HG03521 (cell line): ENCODE data around the gene RNF167.

ENCODE experiments used
- ATAC-seq: cut with Tn5 transposase; IDR thresholded peaks from one replicate; pipeline ENCODE4 v1.9.1; 2021; ENCODE audit warnings: mild to moderate bottlenecking, moderate library complexity; ENCODE audit not compliant: unreplicated experiment

Gene RNF167

DNA sequence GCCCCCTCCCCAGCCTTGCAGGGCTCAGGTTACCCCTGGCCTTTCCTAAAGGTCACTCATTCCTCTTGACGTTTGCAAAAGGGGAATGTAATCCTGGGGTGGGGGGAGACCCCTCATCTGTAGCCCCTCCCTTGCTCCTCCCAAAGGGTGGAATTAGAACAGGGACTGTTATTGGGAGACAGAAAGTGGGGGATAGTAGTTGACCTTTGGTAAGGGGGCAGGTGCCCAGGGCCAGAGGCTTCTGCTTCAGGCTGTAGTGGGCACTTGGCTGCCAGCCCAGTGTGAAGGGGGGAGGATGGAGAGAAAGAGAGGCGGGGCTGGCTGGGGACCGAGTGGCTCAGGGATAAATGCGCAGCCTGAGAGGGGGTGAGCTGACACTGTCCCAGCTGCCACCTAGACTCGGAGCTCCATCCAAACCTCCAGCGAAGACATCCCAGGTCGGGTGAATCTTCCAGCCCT, 10.7 kb downstream of the RNF167 start, which contains the start of gene ENO3:
TSS of gene ENO3 (plus strand) at position 374 of the 459 bp plus-strand sequence. CDS start 711 bp downstream, outside the sequence.
- ATAC-seq, result no peak

DNA sequence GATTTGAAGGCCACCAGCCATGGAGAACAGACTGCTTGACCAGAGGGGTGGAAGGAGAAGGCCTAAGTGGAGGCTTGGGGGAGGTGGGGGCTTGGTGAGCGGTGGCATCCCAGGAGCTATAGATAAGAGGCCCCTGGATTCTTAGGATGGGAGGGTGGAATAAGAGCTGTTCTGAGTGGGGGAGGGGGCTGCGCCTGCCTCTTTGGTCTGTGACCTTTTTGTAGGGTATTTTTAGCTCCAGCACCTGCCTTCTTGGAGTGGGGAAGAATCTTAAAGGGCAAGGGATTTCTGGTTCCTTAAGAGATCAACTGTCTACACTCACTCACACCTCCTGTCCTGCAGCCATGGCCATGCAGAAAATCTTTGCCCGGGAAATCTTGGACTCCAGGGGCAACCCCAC, 11.4 kb downstream of the RNF167 start:
- ATAC-seq, result no peak

- no peak for ATAC-seq
Measured at GRCh38 chr17:4953451-4953961, 13.4 kb downstream of the RNF167 start.

GRCh38 chr17:4955091-4955490, 15.0 kb downstream of the RNF167 start:
- no peak for ATAC-seq

- no peak for ATAC-seq
Measured at GRCh38 chr17:4956493-4957061, 16.5 kb downstream of the RNF167 start.

DNA sequence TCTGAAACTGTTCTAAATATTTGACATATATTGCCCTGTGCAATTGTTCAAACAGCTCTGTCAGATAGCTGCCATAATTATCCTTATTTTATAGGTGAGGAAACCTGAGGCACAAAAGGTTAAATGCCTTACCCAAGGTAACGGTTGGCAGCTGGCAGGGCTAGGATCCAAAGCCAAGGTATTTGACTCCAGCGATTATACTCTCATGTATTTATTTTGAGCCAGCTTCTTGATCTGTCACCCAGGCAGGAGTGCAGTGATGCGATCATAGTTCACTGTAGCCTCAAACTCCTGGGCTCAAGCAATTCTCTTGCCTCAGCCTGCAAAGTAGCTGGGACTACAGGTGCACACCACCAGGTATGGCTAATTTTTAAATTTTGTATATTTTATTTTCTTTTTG, 18.0 kb downstream of the RNF167 start:
- ATAC-seq, result no peak

DNA sequence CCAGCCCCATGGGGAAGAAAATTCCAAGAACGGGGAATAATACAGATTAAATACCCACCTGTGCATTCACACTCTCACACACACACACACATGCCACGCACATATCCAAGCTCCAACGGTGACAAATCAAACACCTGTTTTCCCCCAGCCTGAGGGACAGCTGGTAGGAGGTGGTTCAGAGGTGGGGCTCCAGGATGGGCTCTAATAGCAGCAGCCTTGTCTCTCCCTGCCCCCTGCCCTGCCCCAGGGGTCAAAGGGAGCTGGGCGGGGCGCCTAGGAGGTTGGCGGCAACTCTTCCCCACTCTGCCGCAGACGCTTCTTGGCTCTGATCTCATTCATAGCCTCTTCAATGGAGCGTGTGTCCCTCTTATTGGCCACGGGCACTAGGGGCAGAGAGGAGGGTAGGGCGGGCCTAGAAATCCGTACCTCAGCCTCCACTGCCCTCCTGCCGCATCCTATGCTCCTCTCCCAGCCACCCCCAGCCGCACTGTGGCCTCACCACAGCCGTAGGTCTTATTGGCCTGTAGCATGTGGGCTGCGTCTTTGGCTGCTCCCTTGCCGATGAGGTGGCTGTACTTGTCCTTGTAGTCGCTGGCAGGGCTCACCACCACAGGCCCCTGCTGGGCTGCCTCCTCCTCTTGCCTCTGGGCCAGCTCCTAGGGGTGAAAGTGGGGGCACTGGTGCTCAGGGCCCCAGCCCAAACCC, 19.3 kb downstream of the RNF167 start:
- ATAC-seq, result no peak

- ATAC-seq, result no peak
Measured at GRCh38 chr17:4960279-4960922, 20.3 kb downstream of the RNF167 start.

DNA sequence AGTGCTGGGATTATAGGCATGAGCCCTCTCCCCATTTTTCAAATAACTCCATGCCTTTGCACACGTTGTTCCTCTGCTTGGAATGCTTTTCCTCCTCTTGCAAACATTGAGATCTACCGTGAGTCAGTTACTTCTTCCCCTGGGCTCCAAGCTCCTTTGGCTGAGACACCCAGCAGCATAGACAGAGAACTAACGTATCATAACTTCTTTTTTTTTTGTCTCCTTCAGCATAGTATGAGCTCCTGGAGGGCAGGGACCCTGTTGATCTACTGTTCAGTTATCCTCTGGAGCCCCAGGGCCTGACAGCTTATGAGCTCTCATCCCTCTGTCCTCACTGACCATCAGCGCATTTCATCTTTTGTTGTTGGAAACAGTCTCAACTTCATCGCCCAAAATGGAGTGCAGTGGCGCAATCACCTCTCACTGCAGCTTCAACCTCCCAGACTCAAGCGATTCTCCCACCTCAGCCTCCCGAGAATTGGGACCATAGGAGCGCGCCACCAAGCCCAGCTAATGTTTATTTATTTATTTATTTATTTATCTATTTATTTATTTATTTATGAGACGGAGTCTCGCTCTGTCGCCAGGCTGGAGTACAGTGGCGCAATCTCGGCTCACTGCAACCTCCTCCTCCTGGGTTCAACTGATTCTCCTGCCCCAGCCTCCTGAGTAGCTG, 25.4 kb downstream of the RNF167 start:
- no peak for ATAC-seq

- peak; percentile 76 for ATAC-seq
Measured at GRCh38 chr17:4966844-4967538, 26.9 kb downstream of the RNF167 start.

DNA sequence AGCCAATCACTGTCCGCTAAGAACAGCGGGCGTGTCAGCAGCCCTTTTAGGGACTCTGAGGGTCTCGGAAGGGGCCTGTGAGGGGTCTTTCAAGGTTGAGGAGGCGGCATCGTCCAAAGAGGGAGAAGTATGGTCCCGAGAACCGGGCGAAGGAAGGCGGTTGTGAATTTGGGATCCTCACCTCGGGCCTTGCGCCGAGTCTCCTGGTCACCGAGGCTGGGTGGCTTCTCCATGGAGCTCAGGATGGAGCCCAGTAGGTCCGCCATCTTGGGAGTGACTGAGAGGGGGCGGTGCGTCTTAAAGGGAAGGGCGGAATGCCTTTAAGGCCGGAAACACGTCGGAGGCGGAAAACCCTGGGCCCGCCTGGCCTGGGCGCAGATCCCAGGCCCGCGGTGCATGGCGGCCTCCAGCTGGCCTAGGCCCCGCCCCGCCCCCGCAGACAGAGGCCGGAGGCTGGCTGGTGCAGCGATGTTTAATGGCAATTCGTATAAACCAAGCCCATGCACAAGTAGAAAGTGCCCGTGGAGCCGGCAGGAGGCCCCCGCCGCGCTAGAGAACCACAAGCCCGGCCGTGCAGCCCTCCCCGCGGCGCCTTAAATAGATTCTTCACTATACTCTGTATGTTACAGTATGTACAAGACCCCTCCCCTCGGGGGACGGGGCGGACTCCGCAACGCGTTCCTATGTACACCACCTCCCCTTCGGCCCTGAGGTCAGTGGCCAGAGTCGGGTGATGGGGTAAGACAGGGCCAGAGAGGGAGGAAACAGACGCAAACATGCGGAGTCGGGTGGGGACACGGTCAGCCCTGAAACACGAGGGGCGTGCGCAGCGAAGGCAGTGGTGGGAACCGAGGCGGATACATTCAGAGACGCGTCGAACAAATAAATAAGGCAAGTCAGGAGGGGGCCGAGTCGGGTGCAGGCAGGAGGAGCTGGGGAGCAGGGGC, 27.7 kb downstream of the RNF167 start, which contains the start of gene SPAG7:
TSS of gene SPAG7 (minus strand) at position 279 of the 947 bp plus-strand sequence. CDS start at position 266, 13 bp downstream.
- peak; percentile 62 for ATAC-seq

DNA sequence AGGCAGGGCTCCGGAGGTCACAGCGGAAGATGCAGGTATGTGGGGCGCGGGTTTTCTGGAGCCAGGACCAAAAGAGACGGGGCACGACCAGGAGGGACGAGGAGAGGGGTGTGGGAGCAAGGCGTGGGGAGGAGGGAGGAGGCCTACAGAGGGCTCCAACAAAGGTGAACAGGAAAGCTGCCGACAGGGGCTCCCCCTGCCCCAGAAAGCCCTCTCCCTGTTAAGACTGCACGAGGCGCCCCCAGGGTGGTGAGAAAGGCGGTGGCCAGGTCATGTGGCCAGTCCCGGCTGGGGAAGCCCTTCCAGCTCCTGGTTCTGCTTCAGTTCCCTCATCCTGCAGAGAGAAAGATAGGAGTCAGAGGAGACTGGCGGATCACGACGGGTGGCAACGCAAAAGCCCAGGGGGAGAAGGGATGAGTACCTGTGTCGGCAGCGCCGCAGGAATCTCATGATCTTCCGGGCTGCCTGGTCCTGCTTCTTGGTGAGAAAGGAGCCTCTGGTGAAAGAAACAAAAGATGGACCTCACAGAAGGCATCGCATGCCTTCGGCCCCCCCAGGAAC, 28.5 kb downstream of the RNF167 start:
- ATAC-seq, result no peak

DNA sequence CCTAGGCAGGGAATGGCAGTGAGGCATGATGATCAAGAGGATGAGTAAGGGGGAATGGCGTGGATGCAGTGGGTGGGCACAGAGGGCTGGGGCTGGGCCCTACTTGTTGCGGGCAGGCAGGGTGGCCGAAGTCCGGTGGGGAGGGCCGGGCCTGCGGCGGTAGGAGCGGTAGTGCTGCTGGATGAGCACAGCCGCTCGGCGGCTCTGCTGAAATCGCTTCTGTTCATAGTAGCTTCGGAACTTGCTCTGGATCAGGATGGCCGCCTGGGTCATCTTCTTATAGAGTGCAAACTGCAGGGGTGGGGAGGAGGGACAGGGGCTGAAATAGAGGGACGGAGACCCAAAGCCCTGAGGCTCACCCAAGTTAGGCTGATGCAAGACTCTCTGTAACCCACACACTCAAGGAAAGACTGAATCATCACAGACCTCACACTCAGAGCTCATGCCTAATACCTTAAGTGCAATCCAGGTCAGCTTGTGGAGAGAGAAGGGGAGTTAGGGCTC, 29.0 kb downstream of the RNF167 start:
- ATAC-seq, result no peak

GRCh38 chr17:4969551-4970173, 29.6 kb downstream of the RNF167 start:
- ATAC-seq, result no peak

GRCh38 chr17:4970273-4970672, 30.2 kb downstream of the RNF167 start:
- ATAC-seq, result no peak

DNA sequence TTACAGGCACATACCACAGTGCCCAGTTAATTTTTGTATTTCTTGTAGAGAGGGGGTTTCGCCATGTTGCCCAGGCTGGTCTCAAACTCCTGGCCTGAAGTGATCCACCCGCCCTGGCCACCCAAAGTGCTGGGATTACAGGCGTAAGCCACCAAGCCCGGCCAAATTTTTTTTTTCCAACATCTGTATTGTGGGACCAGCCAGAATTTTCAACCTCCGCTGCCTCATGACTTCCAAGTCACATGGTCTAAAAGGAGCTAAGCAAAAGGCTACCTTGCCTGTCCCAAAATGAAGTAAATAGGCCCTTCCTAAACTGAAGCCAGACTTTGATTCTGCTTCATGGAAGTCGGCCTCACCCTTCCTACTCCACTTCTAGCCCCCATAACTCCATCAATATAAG, 31.8 kb downstream of the RNF167 start:
- no peak for ATAC-seq

GRCh38 chr17:4972322-4972721, 32.3 kb downstream of the RNF167 start:
- no peak for ATAC-seq

DNA sequence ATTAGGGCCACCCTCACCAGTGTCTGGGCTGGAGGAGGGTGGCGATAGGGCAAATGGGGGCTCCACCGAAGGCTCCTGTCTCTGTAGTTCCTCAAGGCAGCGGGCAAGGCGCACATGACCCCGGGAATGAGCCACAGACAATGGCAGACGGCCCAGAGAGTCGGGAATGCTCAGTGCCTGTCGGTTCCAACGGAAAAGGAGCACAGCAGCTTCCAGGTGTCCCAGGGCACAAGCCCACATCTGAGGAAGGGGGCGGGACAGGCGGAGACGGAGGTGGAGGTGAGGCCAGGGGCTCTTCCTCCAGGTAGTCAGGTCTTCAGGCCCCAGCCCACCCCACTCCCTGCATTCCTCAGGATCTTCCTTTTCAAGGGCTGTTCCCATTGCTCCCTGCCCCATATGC, 32.7 kb downstream of the RNF167 start:
- ATAC-seq, result no peak
